ENCODE data around the gene CDKN2AIPNL.
"Not testable (repeated sequence)": the region's sequence is repeated elsewhere in the genome, so short reads cannot be mapped to it uniquely, and the experiment has no call there.

The CDKN2AIPNL gene

GRCh38 chr5:134397196-134397595 is 14.5 kb downstream of the CDKN2AIPNL start:
- no peak for DNase-seq (ENCODE audit: low spot score)

DNA sequence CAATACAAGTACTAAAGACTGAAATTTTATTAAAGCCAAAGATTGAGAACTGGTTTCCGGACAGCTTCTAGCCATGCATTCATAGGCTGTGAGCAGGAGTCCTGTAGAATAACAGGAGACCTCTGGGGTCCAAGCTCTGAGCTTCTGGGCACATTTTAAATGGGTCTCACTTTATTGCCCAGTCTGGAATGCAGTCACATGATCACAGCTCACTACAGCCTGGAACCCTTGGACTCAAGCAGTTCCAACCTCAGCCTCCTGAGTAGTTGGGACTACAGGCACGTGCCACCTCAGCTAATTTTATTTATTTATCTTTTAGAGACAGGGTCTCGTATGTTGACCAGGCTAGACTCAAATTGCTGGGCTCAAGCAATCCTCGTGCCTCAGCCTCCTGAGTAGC is 15.4 kb downstream of the CDKN2AIPNL start:
- no peak for DNase-seq (ENCODE audit: low spot score)

GRCh38 chr5:134394932-134395331 is 16.7 kb downstream of the CDKN2AIPNL start:
- DNase-seq (ENCODE audit: low spot score): no peak

- no peak for DNase-seq (ENCODE audit: low spot score)
Measured at GRCh38 chr5:134392301-134392700, 19.4 kb downstream of the CDKN2AIPNL start.

DNA sequence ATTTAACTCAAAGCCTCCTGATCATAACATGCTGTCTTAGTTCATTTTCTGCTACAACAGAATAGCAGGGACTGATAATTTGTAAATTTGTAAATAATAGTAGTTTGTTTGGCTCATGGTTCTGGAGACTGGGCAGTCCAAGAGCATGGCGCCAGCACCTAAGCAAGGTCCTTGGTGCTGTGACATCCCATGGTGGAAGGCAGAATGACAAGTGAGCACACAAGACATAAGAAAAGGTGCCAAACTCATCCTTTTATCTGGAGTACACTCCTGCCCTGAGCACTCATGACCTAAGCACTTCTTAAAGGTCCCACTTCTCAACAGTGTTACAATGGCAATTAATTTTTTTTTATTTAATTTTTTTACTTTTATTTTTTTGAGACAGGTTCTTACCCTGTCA is 24.2 kb downstream of the CDKN2AIPNL start:
- no peak for DNase-seq (ENCODE audit: low spot score)

DNA sequence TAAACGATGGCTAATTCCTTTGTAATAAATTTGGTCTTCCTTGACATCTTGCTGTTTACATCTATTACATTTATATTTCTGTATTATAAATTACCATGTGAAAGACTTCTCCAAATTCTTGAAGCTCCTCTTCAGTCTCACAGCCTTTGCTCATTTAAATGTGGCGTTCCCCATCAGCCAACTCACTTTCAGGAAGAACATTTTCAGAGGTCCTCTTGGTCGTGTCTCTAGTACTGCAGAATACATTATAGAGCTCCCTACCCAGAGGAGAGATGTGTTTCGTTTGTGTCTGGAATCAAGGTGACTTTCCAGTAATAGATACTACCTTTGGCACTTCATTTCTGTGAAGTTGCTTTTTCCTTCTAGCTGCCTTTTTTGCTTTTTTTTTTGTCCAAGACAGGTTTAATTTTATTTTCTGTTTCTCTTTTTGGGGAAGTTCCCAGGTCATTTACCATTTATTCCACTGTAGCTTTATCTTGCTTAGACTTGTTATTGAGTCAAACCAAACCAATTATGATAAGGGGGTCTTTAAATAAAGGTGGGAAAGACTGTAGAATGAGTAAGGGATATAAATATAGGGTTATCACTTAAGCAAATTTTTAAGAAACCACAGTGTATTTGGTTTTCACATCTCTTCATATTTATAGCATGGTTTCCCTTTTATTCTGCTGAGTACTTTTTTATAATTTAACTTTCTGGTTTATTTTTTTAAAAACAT is 27.5 kb downstream of the CDKN2AIPNL start:
- DNase-seq (ENCODE audit: low spot score): no peak

DNA sequence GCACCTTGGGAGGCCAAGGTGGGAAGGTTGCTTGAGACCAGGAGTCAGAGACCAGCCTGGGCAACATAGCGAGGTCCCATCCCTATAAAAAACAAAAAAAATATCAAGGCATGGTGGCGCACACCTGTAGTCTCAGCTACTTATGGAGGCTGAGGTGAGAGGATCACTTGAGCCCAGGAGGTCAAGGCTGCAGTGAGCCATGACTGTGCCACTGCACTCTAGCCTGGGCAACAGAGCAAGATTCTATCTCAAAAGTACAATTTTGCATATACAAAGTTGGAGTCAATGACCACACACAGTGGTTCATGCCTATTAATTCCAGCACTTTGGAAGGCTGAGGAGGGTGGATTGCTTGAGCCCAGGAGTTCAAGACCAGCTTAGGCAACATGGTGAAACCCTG is 29.5 kb downstream of the CDKN2AIPNL start:
- not testable (repeated sequence) for DNase-seq (ENCODE audit: low spot score)

DNA sequence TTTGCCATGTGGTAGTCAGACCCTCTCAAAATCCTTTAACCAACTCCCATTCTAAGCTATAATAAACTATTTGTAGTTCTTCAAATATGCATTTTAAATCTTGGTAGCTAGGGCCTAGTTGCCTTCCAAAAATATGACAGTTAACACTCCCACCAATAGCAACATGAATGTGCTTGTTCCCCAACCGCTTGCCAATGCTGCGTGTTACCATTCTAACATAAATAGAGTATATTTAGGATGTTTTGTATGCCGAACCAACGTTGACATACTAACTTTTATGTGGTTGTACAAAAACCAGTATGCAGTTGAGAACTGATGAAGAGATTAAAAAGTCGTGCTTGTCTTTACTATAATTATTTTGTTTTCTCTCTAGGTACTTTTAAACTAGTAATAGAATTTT is 31.3 kb downstream of the CDKN2AIPNL start:
- DNase-seq (ENCODE audit: low spot score): no peak

DNA sequence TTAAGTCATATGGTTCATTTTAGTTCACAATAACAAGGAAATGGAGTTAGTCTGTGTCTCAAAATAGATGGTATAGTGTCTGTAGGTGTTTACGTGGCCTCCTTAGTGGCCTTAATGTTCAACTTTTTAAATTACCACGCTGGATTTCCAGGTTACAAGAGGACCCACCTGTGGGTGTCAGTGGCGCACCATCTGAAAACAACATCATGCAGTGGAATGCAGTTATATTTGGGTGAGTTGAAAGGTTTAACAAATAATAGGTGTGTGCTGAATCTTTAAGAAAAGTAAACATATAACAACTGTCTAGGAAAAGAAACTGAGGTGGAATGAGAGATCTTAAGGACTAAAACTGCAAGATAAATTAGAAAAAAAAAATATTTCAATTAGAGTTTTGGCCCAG is 37.4 kb downstream of the CDKN2AIPNL start:
- DNase-seq (ENCODE audit: low spot score): no peak

- not testable (repeated sequence) for DNase-seq (ENCODE audit: low spot score)
Measured at GRCh38 chr5:134373633-134374032, 38.0 kb downstream of the CDKN2AIPNL start.

DNA sequence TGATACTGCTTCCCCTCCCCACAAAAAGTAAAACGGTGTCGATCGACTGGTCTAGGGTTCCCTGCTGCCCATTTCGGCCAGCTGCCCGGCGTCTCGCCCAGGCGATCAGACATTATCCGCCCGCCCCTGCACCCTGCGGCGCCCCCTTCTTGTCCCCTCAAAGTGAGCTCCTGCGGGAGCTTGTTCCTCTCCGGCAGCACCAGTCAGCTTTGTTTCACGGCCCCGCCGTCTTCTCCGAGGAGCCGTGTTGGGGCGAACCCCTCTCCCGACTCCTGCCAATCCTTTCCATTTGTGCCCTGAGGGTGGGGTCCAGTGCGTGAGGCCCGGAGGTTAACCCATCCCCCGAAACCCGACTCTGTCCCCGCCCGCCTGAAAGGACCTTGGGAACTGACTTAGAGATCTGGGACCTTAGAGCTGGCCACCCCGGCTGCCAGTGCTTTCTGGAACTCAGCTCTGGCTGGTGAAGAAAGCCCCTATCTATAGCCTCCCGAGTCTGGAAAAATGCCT is 39.8 kb downstream of the CDKN2AIPNL start:
- peak; percentile 52 for DNase-seq (ENCODE audit: low spot score)

GRCh38 chr5:134370871-134371833 is 40.5 kb downstream of the CDKN2AIPNL start, which contains the start of gene UBE2B:
Gene UBE2B (plus strand): TSS chr5:134371569. CDS start chr5:134371596, 27 bp downstream.
- peak; percentile 91 for DNase-seq (ENCODE audit: low spot score)

GRCh38 chr5:134370311-134370870 is 41.3 kb downstream of the CDKN2AIPNL start:
- DNase-seq (ENCODE audit: low spot score): no peak

DNA sequence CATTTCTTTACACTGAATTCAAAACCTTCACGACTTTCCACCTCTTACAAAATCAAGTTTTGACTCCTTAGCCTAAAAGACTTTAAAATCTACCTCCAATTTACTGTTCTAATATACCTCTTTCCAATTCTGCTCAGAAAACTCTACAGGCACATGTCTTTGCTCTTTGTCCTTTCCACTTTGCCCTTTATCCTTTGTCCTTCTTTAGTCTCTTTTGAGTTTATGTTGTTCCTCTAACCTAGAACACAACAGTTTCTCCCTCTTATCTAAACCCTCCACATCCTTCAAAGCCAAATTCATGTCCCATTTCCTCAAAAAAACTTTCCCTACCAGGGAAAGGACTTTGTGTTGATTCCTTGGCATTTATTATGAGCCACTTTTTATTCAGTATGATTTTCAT is 46.1 kb downstream of the CDKN2AIPNL start:
- no peak for DNase-seq (ENCODE audit: low spot score)

GRCh38 chr5:134355681-134356080 is 56.0 kb downstream of the CDKN2AIPNL start:
- peak; percentile 45 for DNase-seq (ENCODE audit: low spot score)

All from D341Med (cell line).